HG02970 (cell line): ENCODE results near the gene ELP2.
A peak's percentile ranks its signal among the peaks of the same experiment; 100 is the strongest.
"Not testable (repeated sequence)": the region's sequence is repeated elsewhere in the genome, so short reads cannot be mapped to it uniquely, and the experiment has no call there.

Experiments used
- ATAC-seq: cut with Tn5 transposase; IDR thresholded peaks from one replicate; pipeline ENCODE4 v1.9.1; 2021; ENCODE audit warnings: mild to moderate bottlenecking, moderate library complexity, moderate number of reproducible peaks; ENCODE audit not compliant: unreplicated experiment, low FRiP score

The ELP2 gene, protein sequence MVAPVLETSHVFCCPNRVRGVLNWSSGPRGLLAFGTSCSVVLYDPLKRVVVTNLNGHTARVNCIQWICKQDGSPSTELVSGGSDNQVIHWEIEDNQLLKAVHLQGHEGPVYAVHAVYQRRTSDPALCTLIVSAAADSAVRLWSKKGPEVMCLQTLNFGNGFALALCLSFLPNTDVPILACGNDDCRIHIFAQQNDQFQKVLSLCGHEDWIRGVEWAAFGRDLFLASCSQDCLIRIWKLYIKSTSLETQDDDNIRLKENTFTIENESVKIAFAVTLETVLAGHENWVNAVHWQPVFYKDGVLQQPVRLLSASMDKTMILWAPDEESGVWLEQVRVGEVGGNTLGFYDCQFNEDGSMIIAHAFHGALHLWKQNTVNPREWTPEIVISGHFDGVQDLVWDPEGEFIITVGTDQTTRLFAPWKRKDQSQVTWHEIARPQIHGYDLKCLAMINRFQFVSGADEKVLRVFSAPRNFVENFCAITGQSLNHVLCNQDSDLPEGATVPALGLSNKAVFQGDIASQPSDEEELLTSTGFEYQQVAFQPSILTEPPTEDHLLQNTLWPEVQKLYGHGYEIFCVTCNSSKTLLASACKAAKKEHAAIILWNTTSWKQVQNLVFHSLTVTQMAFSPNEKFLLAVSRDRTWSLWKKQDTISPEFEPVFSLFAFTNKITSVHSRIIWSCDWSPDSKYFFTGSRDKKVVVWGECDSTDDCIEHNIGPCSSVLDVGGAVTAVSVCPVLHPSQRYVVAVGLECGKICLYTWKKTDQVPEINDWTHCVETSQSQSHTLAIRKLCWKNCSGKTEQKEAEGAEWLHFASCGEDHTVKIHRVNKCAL

DNA sequence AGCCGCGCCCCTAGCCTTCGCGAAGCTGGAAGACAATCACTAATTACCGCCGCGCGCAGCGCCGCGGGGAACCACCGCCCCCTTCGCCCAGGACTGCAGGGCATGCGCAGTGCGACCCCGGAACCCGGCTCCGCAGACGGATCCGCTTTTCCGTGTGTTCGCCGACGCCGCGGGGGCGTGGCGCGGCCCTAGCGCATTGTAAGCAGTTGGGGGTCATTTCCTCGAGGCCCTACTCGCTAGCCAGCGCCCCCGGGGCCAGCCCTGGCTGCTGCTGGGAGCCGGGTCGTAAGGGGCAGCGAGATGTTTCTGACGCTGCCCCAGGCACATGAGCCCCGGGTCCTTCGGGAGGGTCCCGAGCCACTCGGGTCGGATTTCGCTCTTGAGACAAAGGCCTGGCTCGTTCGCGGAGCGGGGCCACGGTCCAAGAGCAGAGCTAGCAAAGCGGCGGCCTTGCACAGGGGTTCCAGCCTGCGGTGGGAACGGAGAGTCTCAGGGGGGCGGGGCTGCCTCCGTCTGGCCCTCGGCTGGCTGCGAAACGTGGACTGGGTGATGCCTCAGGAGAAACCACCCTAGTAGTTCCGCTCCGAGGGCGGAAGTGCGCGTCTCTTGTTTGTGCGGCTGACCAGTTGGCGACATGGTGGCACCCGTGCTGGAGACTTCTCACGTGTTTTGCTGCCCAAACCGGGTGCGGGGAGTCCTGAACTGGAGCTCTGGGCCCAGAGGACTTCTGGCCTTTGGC lies at the start of gene ELP2, which contains the start of gene SLC39A6:
ELP2 (plus strand) TSS at position 600 of the 739 bp plus-strand sequence; CDS start at position 635, 35 bp downstream.
SLC39A6 (minus strand) TSS at position 41 of the 739 bp plus-strand sequence. CDS start 2,333 bp downstream, outside the sequence.
- peak; percentile 83 for ATAC-seq

DNA sequence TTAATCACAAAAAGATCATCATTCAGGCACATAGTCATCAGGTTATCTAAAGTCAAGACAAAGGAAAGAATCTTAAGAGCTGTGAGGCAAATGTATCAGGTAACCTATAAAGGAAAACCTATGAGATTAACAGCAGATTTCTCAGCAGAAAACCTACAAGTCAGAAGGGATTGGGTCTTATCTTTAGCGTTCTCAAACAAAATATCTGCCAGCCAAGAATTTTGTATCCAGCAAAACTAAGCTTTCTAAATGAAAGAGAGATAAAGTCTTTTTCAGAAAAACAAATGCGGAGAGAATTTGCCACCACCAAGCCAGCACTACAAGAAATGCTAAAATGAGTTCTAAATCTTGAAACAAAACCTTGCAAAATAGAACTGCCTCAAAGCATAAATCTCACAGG lies 48.6 kb upstream of the ELP2 start:
- not testable (repeated sequence) for ATAC-seq

DNA sequence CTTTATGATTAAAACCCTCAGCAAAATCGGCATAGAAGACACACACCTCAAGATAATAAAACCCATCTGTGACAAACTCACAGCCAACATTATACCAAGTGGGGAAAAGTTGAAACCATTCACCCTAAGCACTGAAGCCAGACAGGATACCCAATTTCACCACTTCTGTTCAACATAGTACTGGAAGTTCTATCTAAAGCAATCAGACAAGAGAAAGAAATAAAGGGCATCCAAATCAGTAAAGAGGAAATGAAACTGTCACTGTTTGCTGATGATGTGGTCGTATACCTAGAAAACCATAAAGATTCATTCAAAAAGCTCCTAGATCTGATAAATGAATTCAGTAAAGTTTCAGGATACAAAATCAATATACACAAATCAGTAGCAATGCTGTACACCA lies 46.0 kb upstream of the ELP2 start:
- no peak for ATAC-seq

DNA sequence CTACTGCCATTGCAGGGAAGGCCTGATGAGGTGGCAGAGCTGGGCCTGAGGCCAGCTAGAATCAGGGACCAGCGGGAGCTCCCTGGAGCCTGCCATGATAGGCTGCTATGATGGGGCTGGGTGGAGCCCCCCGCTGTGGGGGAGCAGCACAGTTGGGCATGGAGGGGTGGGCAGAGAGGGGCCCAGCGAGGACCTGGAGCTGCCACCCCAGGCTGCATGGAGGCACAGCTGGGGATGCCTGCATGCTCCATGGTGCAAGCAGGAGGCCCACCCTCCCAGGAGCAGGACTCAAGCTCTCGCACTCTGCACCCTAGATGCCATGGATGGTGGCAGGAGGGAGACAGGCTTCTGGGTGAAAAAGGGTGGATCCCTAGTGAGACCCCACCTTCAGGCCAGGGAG lies 44.5 kb upstream of the ELP2 start:
- ATAC-seq: no peak

DNA sequence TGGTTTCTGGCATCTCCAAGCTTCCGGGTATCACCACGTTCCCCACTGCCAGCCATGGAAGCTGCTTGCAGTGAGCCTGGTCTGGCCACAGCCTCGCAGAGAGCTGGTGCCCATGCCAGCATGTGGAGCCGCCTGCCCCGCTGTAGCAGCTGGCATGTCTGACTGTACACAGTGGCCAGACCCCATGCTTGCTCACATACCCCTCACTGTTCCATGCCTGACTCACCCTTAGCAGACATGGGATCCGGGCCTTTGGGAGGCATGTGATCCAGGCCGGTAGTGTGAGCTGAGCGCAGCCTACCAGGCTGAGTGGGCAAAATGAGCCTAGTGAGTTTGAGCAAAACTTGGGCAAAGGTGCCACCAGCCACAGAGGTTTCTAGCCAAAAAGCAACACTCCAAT lies 43.5 kb upstream of the ELP2 start:
- no peak for ATAC-seq

DNA sequence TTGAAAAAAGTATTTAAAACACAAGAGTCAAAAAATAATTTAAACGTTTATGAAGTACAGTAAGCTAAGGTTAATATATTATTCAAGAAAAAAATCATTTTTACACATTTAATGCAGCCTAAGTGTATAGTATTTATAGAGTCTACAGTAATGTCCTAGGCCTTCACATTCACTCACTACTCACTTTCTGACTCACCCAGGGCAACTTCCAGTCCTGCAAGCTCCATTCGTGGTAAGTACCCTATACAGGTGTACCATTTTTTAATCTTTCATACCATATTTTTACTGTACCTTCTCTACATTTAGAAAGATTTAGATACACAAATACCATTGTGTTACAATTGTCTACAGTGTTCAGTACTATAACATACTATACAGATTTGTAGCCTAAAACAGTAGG lies 41.4 kb upstream of the ELP2 start:
- no peak for ATAC-seq

DNA sequence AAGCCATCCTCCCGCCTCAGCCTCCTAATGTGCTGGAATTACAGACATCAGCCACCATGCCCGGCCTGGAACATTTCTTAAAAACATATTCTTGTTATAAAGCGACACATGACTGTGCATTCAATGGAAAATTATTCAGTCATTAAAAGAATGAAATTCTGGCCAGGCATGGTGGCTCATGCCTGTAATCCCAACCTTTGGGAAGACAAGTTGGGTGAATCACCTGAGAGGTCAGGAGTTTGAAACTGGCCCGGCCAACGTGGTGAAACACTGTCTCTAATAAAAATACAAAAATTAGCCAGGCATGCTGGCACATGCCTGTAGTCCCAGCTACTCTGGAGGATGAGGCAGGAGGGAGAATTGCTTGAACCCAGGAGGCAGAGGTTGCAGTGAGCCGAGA lies 40.7 kb upstream of the ELP2 start:
- no peak for ATAC-seq

DNA sequence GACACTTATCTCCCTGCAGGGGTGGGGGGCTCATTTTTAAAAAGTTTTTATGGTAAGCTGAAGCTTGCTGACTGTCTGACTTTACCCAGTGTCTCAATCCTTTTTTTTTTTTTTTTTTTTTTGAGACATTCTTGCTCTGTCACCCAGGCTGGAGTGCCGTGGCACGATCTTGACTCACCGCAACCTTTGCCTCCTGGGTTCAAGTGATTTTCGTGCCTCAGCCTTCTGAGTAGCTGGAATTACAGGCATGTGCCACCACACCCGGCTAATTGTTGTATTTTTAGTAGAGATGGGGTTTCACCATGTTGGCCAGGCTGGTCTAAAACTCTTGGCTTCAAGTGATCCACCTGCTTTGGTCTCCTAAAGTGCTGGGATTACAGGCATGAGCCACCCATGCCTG lies 37.6 kb upstream of the ELP2 start:
- not testable (repeated sequence) for ATAC-seq

DNA sequence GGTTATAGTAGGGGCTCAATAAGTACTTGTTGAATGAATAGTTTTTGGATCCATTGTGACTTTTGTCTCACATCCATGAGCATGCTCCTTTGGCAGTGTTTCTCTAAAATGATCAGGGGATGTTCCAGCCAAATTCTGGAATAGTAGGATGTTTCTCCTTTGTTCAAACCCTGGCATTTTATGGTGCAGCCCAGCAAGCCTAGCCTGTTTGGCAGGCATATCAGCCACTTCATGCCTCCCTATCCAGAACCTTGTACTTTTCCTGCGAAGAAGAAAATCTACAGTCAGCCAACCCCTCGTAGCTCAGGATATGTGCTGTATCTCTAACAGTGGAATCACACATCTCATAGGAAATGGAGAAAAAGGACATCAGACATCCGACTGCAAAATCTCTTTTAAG lies 35.3 kb upstream of the ELP2 start:
- ATAC-seq: no peak

DNA sequence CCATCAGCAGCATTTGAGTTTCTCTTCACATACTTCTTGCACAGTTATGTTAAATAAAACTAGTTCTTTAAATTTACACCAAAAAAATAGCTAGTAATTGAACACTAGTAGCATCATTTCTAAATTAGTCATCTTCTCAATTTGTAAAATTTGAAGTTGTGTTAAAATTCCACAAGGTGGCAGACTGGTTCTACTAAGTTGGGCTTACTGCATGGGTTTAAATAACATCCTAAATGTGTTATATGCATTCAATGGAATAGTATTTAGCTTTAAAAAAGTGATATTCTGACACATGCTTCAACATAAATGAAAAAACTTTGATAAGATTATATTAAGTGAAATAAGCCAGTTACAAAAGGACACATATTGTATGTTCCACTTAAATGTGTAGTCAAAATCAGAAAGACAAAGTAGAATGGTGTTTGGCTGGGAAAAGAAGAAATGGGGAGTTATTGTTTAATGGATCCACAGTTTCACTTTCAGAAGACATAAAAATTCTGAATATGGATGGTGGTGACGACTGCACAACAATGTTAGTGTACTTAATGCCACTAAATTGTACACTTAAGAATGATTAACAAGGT lies 33.7 kb upstream of the ELP2 start:
- no peak for ATAC-seq

DNA sequence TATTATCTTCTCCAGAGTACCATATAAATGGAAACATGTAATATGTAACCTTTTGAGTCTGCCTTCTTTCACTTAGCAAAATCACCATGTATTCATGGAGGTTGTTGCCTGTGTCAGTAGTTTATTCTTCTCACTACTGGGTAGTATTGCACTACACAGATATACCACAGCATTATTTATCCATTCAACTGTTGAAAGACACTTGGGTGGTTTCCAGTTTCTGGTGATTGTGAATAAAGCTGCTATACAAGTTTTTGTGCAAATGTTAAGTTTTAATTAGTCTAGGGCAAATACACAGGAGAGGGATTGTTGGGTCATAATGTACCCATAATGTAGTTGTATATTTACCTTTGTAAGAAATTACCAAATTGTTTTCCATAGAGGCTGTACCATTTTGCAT lies 32.7 kb upstream of the ELP2 start:
- ATAC-seq: no peak

DNA sequence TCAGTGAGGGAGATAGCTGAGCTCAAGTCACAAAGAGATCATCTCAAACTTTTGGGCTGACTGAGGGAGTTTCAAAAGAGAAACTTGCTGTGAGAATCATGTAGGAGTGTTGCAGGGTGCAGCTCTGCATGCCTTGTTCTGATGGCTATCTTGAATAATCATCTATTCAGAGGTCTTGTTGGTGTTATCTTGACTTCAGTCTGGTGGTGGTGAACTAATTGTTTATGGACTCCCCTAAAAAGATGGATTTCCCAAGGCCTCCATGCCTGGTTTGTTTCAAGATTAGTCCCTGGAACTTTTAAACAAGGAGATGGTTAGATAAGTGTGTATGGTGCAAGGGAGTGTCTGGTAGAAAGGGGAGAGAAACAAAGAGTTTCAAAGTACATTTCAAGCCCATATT lies 30.4 kb upstream of the ELP2 start:
- ATAC-seq: no peak

DNA sequence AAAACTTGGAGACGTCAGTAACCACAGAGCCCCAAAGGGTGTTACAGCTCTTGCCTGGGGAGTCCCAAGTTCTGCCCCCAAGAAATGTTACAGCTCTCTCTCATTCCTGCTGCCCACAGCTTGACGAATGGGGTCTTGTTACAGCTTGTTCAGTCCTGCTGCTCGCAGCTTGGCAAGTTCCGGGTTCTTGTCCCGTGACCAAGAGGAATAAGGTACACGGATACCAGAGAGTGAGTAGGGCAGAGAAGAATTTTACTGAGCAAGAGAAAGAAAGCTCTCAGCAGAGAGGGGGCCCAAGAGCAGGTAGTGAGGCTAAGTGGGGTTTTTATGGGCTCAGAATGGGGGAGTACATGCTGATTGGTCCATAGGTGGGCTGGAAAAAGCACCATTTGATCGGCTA lies 27.8 kb upstream of the ELP2 start:
- no peak for ATAC-seq

DNA sequence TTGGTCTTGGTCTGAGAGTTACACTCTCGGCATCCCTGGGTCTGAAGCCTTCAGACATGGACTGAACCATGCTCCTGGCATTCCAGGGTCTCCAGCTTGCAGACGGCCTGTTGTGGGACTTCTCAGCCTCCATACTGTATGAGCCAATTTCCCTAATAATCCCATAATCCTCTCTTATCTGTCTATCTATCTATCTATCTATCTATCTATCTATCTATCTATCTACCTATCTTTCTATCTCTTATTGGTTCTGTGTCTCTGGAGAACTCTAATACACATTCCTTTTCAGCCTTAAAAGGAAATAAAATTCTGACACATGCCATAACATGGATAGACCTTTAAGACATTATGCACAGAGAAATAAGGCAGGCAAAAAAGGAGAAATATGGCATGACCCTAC lies 24.9 kb upstream of the ELP2 start:
- ATAC-seq: no peak

DNA sequence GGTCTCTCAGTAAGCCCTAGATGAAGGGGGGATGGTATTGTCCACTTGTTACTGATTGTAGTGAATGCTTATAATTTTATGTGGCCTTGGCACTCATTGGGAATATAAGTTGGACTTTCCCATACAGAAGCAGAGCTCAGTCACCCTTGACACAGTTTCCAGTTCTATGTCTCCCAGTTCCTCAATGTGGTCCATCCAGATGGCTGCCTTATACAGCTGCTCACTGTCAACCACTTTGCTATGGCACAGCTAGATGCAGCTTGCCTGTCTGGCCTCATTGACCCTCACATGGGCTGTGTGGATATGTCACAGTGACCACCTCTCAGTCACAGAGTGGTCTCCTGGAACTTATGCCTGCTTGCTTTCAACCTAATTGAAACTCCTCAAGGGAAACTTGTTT lies 22.2 kb upstream of the ELP2 start:
- ATAC-seq: no peak

DNA sequence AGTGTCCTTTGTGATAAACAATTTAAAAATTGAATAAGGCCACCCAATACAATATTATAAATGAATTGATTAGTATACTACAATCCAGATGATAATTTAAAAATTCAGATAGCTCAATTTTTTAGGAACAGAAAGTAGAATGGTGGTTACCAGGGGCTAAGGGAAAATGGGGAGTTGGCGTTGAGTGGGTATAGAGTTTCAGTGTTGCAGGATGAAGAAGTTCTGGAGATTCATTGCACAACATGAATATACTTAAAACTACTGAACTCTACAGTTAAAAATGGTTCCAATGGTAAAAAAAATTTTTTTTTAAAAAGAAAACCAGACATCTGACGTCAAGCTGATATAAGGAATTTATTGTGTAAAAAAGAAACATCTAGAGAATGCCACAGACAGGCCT lies 21.5 kb upstream of the ELP2 start:
- no peak for ATAC-seq

DNA sequence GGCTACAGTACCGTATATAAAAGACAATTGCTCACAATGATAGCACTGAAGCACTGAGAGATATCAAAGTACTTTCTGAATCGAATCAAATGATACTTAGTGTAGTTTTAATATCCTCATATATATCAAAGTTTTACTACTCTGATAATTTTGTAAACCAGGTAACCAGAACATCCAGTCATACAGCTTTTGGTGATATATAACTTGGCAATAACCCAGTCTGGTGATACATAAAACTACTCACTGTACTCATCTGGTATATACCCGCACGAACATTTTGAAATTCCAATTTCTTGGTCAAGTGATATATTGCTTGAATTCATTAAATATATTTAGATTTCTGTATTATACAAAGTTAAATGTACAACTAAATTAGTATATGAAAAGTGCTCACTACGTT lies 21.1 kb upstream of the ELP2 start:
- ATAC-seq: no peak

DNA sequence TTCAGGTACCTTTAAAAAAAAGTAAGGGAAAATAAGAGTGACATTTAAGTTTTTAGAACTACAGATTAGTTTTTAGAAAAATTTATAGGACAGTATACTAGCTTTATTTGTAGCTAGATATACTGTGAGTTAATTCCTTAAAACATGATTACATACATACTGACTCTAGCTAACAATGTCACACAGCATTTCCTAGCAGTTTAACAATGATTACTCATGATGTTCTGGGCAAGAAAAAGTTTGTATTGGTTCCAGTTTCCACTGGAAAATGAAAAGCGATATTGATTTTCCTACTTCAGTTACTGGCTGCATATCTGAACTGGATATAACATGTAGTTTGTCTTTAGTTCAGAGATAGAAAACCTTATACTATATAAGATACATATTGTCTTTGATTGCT lies 20.0 kb upstream of the ELP2 start:
- ATAC-seq: no peak

DNA sequence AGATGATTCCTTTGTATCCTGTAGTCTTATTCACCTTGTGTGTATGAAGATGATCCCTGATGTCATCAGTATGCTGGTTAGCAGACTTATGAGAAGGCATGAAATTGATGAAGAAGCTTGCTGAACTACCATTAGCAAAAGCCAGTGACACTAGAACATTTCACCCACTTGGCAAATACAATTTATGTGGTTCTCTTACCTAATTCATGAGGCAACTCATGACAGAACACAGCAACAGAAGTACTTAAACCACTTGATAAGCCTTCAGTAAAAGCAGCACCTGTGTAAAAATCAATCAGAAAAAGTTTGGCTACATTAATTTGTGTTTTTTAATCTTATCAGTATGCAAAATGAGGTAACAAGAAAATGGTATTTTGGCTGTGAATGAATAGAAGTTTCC lies 17.4 kb upstream of the ELP2 start:
- no peak for ATAC-seq

DNA sequence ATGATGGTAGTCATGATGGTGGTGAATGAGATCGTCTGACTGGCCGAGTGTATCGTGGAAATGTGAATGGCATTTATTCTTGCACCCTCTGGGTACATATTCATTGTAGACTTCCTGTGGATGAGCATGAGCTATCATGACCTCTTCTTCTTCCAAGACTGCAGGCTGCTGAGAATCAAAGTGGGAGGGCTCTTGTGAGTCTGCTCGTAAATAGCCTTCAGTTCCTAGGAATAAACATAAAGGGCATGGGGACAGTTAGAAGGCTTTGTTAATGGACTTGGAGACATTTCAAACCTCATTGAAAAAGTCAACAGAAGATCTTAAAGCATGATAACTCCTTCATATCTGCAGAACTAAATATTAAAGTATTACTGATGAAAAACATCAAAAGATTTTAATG lies 15.4 kb upstream of the ELP2 start:
- no peak for ATAC-seq

DNA sequence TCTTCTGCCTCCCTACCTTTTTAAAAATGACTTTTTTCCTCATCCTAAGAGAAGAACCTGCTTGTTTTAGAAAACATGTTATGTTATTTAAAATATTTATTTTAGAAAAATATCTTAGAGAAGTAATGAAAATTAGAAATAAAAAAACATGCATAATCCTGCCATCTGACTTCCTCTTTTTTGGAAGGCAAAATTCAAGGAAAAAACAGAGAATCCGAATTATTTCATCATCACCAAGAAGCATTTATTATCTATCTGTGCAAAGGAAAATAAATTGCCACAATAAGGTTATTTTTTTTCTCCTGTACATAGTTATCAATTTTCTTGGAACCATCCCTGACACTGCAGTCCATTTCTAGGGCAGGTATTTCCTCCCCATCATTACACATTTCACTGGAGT lies 15.0 kb upstream of the ELP2 start:
- ATAC-seq: no peak
